ENCODE measurements around the gene ZIC1.

ZIC1 gene

GRCh38 chr3:147411238-147411814 is 2.2 kb downstream of the ZIC1 start:
- DNase-seq = no peak

GRCh38 chr3:147411815-147412241 is 2.7 kb downstream of the ZIC1 start:
- no peak for DNase-seq

GRCh38 chr3:147412261-147412916 is 3.2 kb downstream of the ZIC1 start:
- DNase-seq = no peak

- no peak for DNase-seq
Measured at GRCh38 chr3:147412917-147413685, 3.9 kb downstream of the ZIC1 start.

GRCh38 chr3:147413686-147414389 is 4.7 kb downstream of the ZIC1 start:
- DNase-seq = no peak

- no peak for DNase-seq
Measured at GRCh38 chr3:147414390-147415138, 5.4 kb downstream of the ZIC1 start.

- no peak for DNase-seq
Measured at GRCh38 chr3:147415286-147415685, 6.1 kb downstream of the ZIC1 start.

- no peak for DNase-seq
Measured at GRCh38 chr3:147415874-147416273, 6.7 kb downstream of the ZIC1 start.

- DNase-seq = no peak
Measured at GRCh38 chr3:147416931-147417330, 7.8 kb downstream of the ZIC1 start.

- DNase-seq = no peak
Measured at GRCh38 chr3:147417551-147418295, 8.6 kb downstream of the ZIC1 start.

- DNase-seq = no peak
Measured at GRCh38 chr3:147418371-147418781, 9.2 kb downstream of the ZIC1 start.

GRCh38 chr3:147418808-147419701 is 9.9 kb downstream of the ZIC1 start:
- peak; percentile 15 to 43 (median 38) for DNase-seq

GRCh38 chr3:147419781-147420224 is 10.6 kb downstream of the ZIC1 start:
- no peak for DNase-seq

GRCh38 chr3:147420353-147421183 is 11.4 kb downstream of the ZIC1 start:
- no peak for DNase-seq

- no peak for DNase-seq
Measured at GRCh38 chr3:147421184-147421912, 12.2 kb downstream of the ZIC1 start.

- no peak for DNase-seq
Measured at GRCh38 chr3:147422196-147422595, 13.0 kb downstream of the ZIC1 start.

- DNase-seq = no peak
Measured at GRCh38 chr3:147422601-147423536, 13.7 kb downstream of the ZIC1 start.

- DNase-seq = no peak
Measured at GRCh38 chr3:147423537-147423797, 14.3 kb downstream of the ZIC1 start.

Data from suppressor macrophage treated with lipopolysaccharide for 1 hour (primary cell).